Epithelial cell of esophagus (primary cell): Measurements from ENCODE around the gene CAMK2A.

Experiments
- DNase-seq: peaks from one replicate; pipeline ENCODE4 v3.0.0; 2010; ENCODE audit warnings: low read depth
- H3K4me3 ChIP-seq: 2 replicates; pipeline ENCODE4 v1.5.1; 2011; ENCODE audit warnings: mild to moderate bottlenecking, low read length, control low read depth
- CTCF ChIP-seq: IDR thresholded peaks from 2 replicates; pipeline ENCODE4 v1.5.1; 2011; ENCODE audit warnings: low read depth, mild to moderate bottlenecking, low read length, control low read depth, inconsistent platforms; ENCODE audit not compliant: insufficient read depth; ENCODE audit errors: missing control alignments

CAMK2A gene

GRCh38 chr5:150305557-150305956, 16.0 kb upstream of the CAMK2A start:
- no peak for DNase-seq
- TF ChIP-seq CTCF = no peak
- H3K4me3 ChIP-seq = no peak overlapping the region

- TF ChIP-seq CTCF = no peak
- H3K4me3 ChIP-seq = no peak overlapping the region
- no peak for DNase-seq
Observed at GRCh38 chr5:150305095-150305494, 15.5 kb upstream of the CAMK2A start.

GRCh38 chr5:150304481-150305081, 15.0 kb upstream of the CAMK2A start:
- TF ChIP-seq CTCF = no peak
- no peak for DNase-seq

GRCh38 chr5:150303660-150304386, 14.2 kb upstream of the CAMK2A start:
- no peak for TF ChIP-seq CTCF
- no peak overlapping the region for H3K4me3 ChIP-seq
- no peak for DNase-seq

More at GRCh38 chr5:150304481-150305081, 15.0 kb upstream of the CAMK2A start:
- no peak overlapping the region for H3K4me3 ChIP-seq

GRCh38 chr5:150303070-150303615, 13.6 kb upstream of the CAMK2A start:
- no peak for DNase-seq
- TF ChIP-seq CTCF = no peak
- no peak overlapping the region for H3K4me3 ChIP-seq

- peak; percentile 56 for DNase-seq
- H3K4me3 ChIP-seq = peak within 1 kb of the TSS; percentile 36
- peak; percentile 5 for TF ChIP-seq CTCF
Observed at GRCh38 chr5:150302301-150303069, 12.9 kb upstream of the CAMK2A start, which contains the start of gene ARSI. TSS of gene ARSI (minus strand) at chr5:150302905. CDS start at chr5:150302373, 532 bp downstream.
